Pancreas (tissue), 10 donors: ENCODE data around the gene ERBB4. TPM values are rescaled to one million over a fixed set of nuclear protein-coding genes. Genes with fewer than 3 reads are reported as not detected.

Experiments
- ATAC-seq, 4 donors: fragments of 200-7000 bp; cut with Tn5 transposase; one replicate each; pipeline versions ENCODE4 v1.8.0 to v1.9.1; 2020; ENCODE audit warnings: mild to moderate bottlenecking in 4 of 4, moderate library complexity in 4 of 4
- DNase-seq, 6 donors: peaks; one replicate each; pipeline ENCODE4 v3.0.0-alpha.2; 2020
- FAIRE-seq: peaks from 2 replicates; lab custom pipeline; 2012; peaks lifted over from hg19 to GRCh38; lab: Jason Lieb, UNC
- H3K27ac ChIP-seq, 4 donors: fragments of 200-600 bp; sonication (generic); 1 replicate in 3 of 4; 2 replicates in 1 of 4; pipeline versions ENCODE4 v1.5.0 to v1.8.0; 2020
- H3K27me3 ChIP-seq, 4 donors: fragments of 200-600 bp; one replicate each; pipeline ENCODE4 v1.8.0; 2021
- H3K36me3 ChIP-seq, 3 donors: fragments of 200-600 bp; sonication (generic) in 1 of 3; one replicate each; pipeline versions ENCODE4 v1.5.0 to v1.8.0; 2020 to 2021
- H3K4me1 ChIP-seq, 3 donors: fragments of 200-600 bp; one replicate each; pipeline ENCODE4 v1.8.0; 2021
- H3K4me3 ChIP-seq, 4 donors: fragments of 200-600 bp; sonication (generic) in 2 of 4; one replicate each; pipeline versions ENCODE4 v1.5.0 to v1.8.0; 2020 to 2021
- H3K9me3 ChIP-seq, 4 donors: fragments of 200-600 bp; one replicate each; pipeline ENCODE4 v1.8.0; 2021
- CTCF ChIP-seq, 4 donors: fragments of 200-600 bp; sonication (generic) in 3 of 4; IDR thresholded peaks; one replicate each; pipeline versions ENCODE4 v1.5.0 to v1.8.0; 2021; ENCODE audit warnings: antibody characterized with exemption in 4 of 4
- WGBS, 2 donors: extraction: QIAGEN DNeasy Blood & Tissue Kit; methylation state at CpG; one replicate each; pipeline ENCODE4 v1.1.7; 2013; 5-methylcytosine and 5-hydroxymethylcytosine counted together
- intact Hi-C, 3 donors: fragments of 100-400 bp; cut with DNase I; formaldehyde crosslinking; loops; one replicate each; pipeline versions ENCODE4 v1.11.1 to v1.14.2; 2022
- polyA plus RNA-seq, 2 donors: library from polyadenylated mRNA; stranded (reverse); fragments of 200-250 nt; gene quantifications; one replicate each; pipeline ENCODE4 v1.2.3, GENCODE V29; 2013
- total RNA-seq, 6 donors: library from RNA; stranded (reverse); fragmentation: NEBNext Ultra II Directional in 4 of 6; extraction: Animal tissue kit (Norgen Biotek cat#: 25700) in 4 of 6; gene quantifications; one replicate each; pipeline versions ENCODE4 v1.2.1 to v1.2.4, GENCODE V29; 2021 to 2023
- donor health status: healthy with polysubstance abuse.
- donor health status: DM: no; HTN: no; CAD: no; lungs with moderate emphysema.
- donor health status: DM: no; HTN: no; CAD: no.
- donor health status: control.
- donor health status: control.
- donor health status: Bipolar disorder and iron deficiency.
- donor health status: DM: yes; HTN: yes; CAD: no.
- donor health status: DM: no; HTN: no; CAD: no.
- donor health status: DM: no; HTN: no; CAD: no.
- donor health status: DM: yes; HTN: yes; CAD: no.

ERBB4 gene
- total and polyA plus RNA-seq, 8 donors: 0.30 to 5.0 (median 3.3) TPM

DNA sequence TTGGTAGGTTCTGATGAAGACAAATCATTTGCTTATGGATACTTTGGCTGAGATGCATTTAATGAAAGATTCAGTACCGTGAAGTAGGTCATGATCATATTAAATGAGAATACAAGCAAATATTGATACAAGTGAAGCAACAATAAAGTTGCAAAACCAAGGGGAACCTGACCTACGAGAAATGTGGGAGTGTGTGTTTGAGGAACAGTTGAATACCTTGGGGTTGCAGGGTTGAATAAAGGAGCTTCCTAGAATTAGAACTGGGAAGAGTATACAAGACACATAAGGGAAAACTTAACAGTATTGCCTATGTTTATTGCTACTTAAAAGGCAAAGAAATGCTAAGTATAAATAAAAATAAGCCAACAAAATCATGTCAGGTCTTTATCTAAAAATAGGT is 702.9 kb downstream of the ERBB4 start:
- no peak overlapping the region for H3K4me3 ChIP-seq
- no peaks in the 10 kb centered on the region for H3K27me3 ChIP-seq
- no peak for ATAC-seq
- FAIRE-seq: no peak
- no peaks in the 10 kb centered on the region for H3K36me3 ChIP-seq
- 46 to 64% methylated on average over 2 of the region's 2 CpGs for WGBS, 2 donors
- H3K9me3 ChIP-seq: no peaks in the 10 kb centered on the region
- H3K4me1 ChIP-seq: no peaks in the 10 kb centered on the region
- TF ChIP-seq CTCF (IDR thresholded peaks at IDR 0.05): no peak
- H3K27ac ChIP-seq: no peak overlapping the region
- intact Hi-C loops: no loop called here
- no peak for DNase-seq

DNA sequence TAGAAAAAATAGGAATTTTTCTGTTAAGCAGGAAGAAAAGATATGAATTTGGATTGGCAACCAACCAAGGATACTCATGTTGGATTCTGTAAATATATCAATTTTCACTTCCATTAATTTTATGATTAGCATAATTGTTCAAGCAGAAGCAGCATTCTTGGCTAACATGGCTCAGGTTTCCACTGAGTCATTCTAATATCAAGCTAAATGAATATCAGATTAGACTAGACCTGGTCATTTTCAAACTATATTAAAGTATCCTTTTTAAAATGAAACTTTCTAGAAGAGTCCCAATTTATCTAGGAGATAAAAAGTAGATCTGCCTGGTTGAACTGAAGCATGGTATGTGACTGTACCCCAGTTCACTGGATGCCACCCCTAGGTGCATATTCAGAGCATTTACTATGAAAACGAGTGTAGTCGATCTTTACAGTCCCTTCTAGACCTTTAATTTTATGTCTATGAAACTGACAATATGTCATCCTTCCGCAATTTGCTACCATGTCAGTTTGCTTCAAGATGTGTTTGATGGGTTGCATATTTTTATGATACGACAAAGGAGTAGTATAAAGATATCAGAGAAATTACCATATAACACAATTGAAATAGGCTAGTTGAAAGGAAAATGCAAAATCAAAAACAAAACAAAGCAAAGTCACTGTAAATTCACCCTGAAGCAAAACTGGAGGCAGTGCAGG is 704.9 kb downstream of the ERBB4 start:
- WGBS, 2 donors: 78 to 92% methylated on average over 4 of the region's 4 CpGs
- no peaks in the 10 kb centered on the region for H3K27me3 ChIP-seq
- no peaks in the 10 kb centered on the region for H3K36me3 ChIP-seq
- FAIRE-seq (no peak), DNase-seq (no peak), ATAC-seq (no peak)
- H3K4me3 ChIP-seq: no peak overlapping the region
- no peak overlapping the region for H3K27ac ChIP-seq
- no peaks in the 10 kb centered on the region for H3K9me3 ChIP-seq
- no peak for TF ChIP-seq CTCF (IDR thresholded peaks at IDR 0.05)
- no peaks in the 10 kb centered on the region for H3K4me1 ChIP-seq
- intact Hi-C loops: no loop called here

DNA sequence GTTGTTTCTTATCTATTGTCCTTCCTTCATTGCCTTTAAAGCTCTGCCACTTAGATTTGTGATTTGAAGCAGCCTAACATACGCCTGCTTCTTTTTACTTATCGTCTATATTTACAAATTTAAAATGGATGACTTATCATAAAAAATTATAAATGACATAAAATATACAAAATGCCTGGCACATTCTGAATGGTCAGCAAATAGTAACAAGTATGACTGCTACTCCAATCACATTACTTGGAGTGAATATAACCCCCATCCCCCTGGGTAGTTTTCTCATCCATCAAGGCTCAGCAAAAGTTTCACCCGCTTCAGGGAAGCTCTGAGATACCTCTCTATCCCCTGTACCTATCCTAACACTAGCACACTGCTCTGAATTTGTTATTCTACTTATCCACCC is 708.9 kb downstream of the ERBB4 start:
- no peak for ATAC-seq
- intact Hi-C loops: no loop called here
- Histone ChIP-seq H3K4me3 (no peak overlapping the region), H3K4me1 (no peaks in the 10 kb centered on the region), H3K36me3 (no peaks in the 10 kb centered on the region), H3K27ac (no peak overlapping the region), H3K27me3 (no peaks in the 10 kb centered on the region), H3K9me3 (no peaks in the 10 kb centered on the region)
- WGBS, 2 donors: 84 to 85% methylated on average over 3 of the region's 3 CpGs
- no peak for DNase-seq
- no peak for FAIRE-seq
- TF ChIP-seq CTCF (IDR thresholded peaks at IDR 0.05): no peak

GRCh38 chr2:211823886-211824479 is 714.6 kb downstream of the ERBB4 start:
- Histone ChIP-seq H3K4me3 (no peak overlapping the region), H3K9me3 (no peaks in the 10 kb centered on the region), H3K27ac (no peak overlapping the region), H3K4me1 (no peaks in the 10 kb centered on the region), H3K36me3 (no peaks in the 10 kb centered on the region), H3K27me3 (no peaks in the 10 kb centered on the region)
- TF ChIP-seq CTCF (IDR thresholded peaks at IDR 0.05): no peak
- no peak for DNase-seq
- ATAC-seq: no peak
- WGBS, 2 donors: 82 to 83% methylated on average over 7 of the region's 7 CpGs
- intact Hi-C loops: no loop called here
- no peak for FAIRE-seq

GRCh38 chr2:211822686-211823335 is 715.8 kb downstream of the ERBB4 start:
- intact Hi-C loops: no loop called here
- H3K9me3 ChIP-seq: no peaks in the 10 kb centered on the region
- H3K27me3 ChIP-seq: no peaks in the 10 kb centered on the region
- DNase-seq (no peak), FAIRE-seq (no peak), ATAC-seq (no peak)
- H3K36me3 ChIP-seq: no peaks in the 10 kb centered on the region
- H3K4me1 ChIP-seq: no peaks in the 10 kb centered on the region
- TF ChIP-seq CTCF (IDR thresholded peaks at IDR 0.05): no peak
- whole genome bisulfite sequencing, 2 donors: 63 to 80% methylated on average over 3 of the region's 3 CpGs
- no peak overlapping the region for H3K4me3 ChIP-seq
- no peak overlapping the region for H3K27ac ChIP-seq
